ENCODE results near the gene PDPN.
A peak's percentile ranks its signal among the peaks of the same experiment; 100 is the strongest.

The PDPN gene

DNA sequence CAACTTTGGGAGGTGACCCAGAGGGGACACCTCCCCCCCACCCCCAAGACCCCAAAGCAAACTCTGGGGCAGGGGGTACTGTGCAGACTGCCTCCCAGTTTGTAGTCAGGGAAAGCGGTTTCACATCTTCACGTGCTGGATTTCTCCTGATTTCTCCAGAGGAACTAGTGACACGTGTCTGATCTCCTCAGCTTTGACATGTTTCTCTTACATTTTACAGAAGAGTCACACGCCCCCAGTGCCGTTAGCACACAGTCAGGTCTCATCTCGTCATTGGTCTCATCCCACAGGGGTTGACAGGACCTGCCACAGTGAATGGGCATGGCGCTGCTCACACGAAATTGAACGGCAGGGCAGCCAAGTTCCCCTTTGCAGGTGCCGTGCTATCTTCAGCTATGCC lies 11.8 kb downstream of the PDPN start:
- no peak overlapping the region for H3K4me3 ChIP-seq (ENCODE audit: low read depth, low read length)
- no peak for DNase-seq (ENCODE audit: low read depth)
- TF ChIP-seq, protein P1, sequence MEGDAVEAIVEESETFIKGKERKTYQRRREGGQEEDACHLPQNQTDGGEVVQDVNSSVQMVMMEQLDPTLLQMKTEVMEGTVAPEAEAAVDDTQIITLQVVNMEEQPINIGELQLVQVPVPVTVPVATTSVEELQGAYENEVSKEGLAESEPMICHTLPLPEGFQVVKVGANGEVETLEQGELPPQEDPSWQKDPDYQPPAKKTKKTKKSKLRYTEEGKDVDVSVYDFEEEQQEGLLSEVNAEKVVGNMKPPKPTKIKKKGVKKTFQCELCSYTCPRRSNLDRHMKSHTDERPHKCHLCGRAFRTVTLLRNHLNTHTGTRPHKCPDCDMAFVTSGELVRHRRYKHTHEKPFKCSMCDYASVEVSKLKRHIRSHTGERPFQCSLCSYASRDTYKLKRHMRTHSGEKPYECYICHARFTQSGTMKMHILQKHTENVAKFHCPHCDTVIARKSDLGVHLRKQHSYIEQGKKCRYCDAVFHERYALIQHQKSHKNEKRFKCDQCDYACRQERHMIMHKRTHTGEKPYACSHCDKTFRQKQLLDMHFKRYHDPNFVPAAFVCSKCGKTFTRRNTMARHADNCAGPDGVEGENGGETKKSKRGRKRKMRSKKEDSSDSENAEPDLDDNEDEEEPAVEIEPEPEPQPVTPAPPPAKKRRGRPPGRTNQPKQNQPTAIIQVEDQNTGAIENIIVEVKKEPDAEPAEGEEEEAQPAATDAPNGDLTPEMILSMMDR (conservative IDR thresholded peaks at IDR 0.05; ENCODE audit: low read depth, low read length), result no peak

DNA sequence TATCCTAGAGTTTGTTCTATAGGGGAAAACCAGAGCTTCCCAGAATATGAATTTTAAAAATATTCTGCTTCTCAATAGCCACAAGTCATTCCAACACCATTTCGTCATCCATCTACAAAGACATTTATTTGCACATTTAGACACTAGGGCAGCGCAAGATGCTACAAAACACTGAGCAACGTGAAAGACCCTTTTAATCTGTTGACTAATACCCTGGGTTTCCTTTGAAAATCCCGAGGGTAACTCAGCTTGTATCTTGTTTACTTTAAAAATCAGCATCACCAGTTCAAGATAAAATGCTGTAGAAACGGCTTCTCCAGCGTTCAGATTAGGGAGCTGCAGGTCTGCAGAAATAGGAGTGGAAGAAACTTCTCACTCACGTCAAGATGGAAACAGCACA lies 13.5 kb downstream of the PDPN start:
- TF ChIP-seq, protein P1 (conservative IDR thresholded peaks at IDR 0.05; ENCODE audit: low read depth, low read length), result no peak
- H3K4me3 ChIP-seq (ENCODE audit: low read depth, low read length), result no peak overlapping the region
- DNase-seq (ENCODE audit: low read depth), result peak; percentile 29

DNA sequence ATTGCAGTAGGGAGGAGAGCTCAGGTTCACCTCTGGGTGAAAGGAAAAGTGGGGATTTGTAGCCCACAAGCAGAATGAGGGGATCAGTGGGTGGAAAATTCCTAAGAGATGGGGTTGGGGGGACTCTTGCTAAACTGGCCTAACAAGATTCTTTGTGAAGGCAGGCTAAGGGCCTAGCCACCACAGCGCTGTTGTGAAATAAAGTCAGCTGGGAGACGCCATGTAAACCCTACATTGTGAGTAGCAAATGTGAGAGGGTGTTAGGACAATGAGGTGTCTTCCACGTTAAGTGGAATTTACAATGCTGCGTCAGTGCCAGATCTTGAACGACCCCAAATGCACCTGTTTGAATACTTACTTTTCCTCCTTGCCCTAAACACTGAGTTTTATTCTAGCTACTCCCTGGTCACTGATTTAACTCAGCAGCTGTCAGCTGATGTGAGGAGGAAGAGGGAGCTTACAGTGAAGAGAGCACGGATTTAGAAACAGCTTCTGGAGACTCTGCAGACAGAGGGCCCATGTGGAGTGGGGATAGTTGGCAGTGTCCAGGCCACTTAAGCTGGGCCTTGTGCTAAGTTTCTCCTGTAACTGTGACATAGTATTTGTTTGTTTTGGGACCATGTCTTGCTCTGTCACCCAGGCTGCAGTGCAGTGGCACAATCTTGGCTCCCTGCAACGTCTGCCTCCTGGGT lies 17.3 kb downstream of the PDPN start:
- DNase-seq (ENCODE audit: low read depth), result no peak
- TF ChIP-seq, protein P1 (conservative IDR thresholded peaks at IDR 0.05; ENCODE audit: low read depth, low read length), result no peak

DNA sequence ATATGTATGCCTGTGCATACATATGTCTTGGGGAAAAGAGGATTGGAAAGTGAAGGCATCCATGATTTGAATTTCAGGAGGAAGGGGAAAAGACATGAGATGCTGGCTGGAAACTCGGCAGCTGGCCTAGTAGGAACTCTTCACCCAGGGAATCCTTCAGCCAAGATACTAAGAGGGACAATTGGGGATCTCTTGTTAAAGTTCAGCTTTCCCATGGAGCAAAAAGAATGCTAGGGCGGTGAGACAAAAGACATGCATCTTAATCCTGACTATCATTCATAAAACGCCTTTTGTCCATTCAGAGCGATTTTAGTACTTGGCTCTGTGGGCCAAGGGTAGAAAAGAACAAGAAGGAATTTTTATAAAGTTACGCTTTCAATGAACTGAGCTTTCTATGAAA lies 20.5 kb downstream of the PDPN start:
- TF ChIP-seq, protein P1 (conservative IDR thresholded peaks at IDR 0.05; ENCODE audit: low read depth, low read length), result no peak
- no peak for DNase-seq (ENCODE audit: low read depth)
- H3K4me3 ChIP-seq (ENCODE audit: low read depth, low read length), result no peak overlapping the region

More for the DNA sequence above, 17.3 kb downstream of the PDPN start:
- no peak overlapping the region for H3K4me3 ChIP-seq (ENCODE audit: low read depth, low read length)

DNA sequence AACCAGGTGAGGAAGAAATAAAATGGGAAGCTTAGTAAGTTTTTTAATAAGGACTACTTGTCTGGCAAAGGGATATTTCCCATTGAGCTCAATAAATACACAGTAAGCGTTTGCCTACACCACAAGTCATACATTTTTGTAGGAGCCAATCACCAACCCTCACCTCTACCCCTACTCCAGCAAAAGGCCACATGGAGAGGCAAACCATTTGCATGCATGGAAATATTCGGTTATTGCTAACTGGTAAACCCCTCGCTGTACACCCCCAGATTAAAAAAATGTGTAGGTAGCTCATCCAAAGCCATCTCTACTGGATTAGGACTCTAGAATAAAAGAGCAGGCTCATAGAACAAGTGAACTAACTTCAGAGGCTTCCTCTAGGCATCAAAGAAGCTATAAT lies 21.1 kb downstream of the PDPN start:
- DNase-seq (ENCODE audit: low read depth), result no peak
- TF ChIP-seq, protein P1 (conservative IDR thresholded peaks at IDR 0.05; ENCODE audit: low read depth, low read length), result no peak
- H3K4me3 ChIP-seq (ENCODE audit: low read depth, low read length), result no peak overlapping the region

DNA sequence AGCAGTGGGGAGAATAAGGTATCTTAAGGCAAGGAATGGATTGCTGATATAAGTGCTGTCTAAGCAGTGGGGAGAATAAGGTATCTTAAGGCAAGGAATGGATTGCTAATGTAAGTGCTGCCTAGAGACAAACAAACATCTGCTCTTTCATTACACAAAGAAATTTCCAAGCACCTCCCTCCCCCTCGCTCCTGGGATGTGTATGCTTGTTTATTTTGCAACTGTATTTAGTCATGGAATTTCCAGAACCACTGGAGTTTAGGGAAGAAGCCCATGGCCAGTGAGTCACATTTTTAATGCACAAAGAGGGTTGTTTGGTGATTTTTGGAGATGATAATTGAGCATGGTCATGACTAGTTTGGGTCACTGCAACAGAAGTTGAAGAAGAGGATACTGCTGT lies 21.5 kb downstream of the PDPN start:
- no peak overlapping the region for H3K4me3 ChIP-seq (ENCODE audit: low read depth, low read length)
- peak; percentile 58 for DNase-seq (ENCODE audit: low read depth)
- TF ChIP-seq, protein P1 (conservative IDR thresholded peaks at IDR 0.05; ENCODE audit: low read depth, low read length), result no peak

DNA sequence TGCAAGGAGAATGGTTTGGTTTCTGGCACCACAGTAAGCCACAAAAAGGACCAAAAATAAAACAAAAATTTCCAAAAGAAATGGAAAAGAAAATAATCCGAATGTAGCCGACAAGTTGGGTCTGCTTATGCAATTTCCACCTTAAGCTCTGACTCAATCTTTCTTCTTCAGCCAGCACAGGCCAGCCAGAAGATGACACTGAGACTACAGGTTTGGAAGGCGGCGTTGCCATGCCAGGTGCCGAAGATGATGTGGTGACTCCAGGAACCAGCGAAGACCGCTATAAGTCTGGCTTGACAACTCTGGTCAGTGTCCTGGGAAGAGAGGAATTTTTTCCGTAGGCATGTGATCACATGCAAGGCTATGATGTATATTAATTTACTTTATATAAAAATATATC lies 23.4 kb downstream of the PDPN start:
- DNase-seq (ENCODE audit: low read depth), result no peak
- no peak overlapping the region for H3K4me3 ChIP-seq (ENCODE audit: low read depth, low read length)
- TF ChIP-seq, protein P1 (conservative IDR thresholded peaks at IDR 0.05; ENCODE audit: low read depth, low read length), result no peak

Data from choroid plexus epithelial cell (primary cell).